Choroid plexus epithelial cell (primary cell): Measurements from ENCODE around the gene VAMP1.
"Not testable (repeated sequence)": the region's sequence is repeated elsewhere in the genome, so short reads cannot be mapped to it uniquely, and the experiment has no call there.

Experiments used
- DNase-seq: peaks from one replicate; pipeline ENCODE4 v3.0.0-alpha.2; 2010; ENCODE audit warnings: low read depth
- H3K4me3 ChIP-seq: 2 replicates; pipeline ENCODE4 v1.5.1; 2011; ENCODE audit warnings: low read depth, mild to moderate bottlenecking, control low read depth, low read length, moderate library complexity
- CTCF ChIP-seq: conservative IDR thresholded peaks from 2 replicates; pipeline ENCODE4 v1.5.1; 2011; ENCODE audit warnings: low read depth, mild to moderate bottlenecking, control low read depth, inconsistent platforms, low read length, moderate library complexity

VAMP1 gene

GRCh38 chr12:6434205-6435140, 36.0 kb downstream of the VAMP1 start:
- no peak for DNase-seq
- TF ChIP-seq CTCF = no peak

GRCh38 chr12:6432991-6433390, 37.5 kb downstream of the VAMP1 start:
- no peak overlapping the region for H3K4me3 ChIP-seq
- DNase-seq = no peak
- no peak for TF ChIP-seq CTCF

More at GRCh38 chr12:6434205-6435140, 36.0 kb downstream of the VAMP1 start:
- no peak overlapping the region for H3K4me3 ChIP-seq

- DNase-seq = peak; percentile 93
- no peak for TF ChIP-seq CTCF
- peak overlapping the region; percentile 35 for H3K4me3 ChIP-seq
These were observed 40.1 kb downstream of the VAMP1 start for GRCh38 chr12:6430124-6430989.

GRCh38 chr12:6428326-6428725, 42.2 kb downstream of the VAMP1 start:
- no peak overlapping the region for H3K4me3 ChIP-seq
- DNase-seq = no peak
- no peak for TF ChIP-seq CTCF

GRCh38 chr12:6427796-6428195, 42.7 kb downstream of the VAMP1 start:
- not testable (repeated sequence) for DNase-seq, H3K4me3 ChIP-seq

GRCh38 chr12:6426882-6427671, 43.4 kb downstream of the VAMP1 start:
- no peak overlapping the region for H3K4me3 ChIP-seq
- DNase-seq = no peak
- no peak for TF ChIP-seq CTCF
